PC-9 (cell line): ENCODE data around the gene ROR2. TPM values are rescaled to one million over a fixed set of nuclear protein-coding genes. Genes with fewer than 3 reads are reported as not detected.
"Not testable (repeated sequence)": the region's sequence is repeated elsewhere in the genome, so short reads cannot be mapped to it uniquely, and the experiment has no call there.

Experiments
- BruUV-seq: library from RNA; stranded (reverse); fragments of 400-500 nt; replicated peaks from 2 replicates; lab custom pipeline; 2021; lab: Mats Ljungman, UMichigan
- CTCF ChIA-PET: fragments of 300-600 bp; sonication (Branson Sonifier 250); formaldehyde crosslinking; loops from one replicate; lab custom pipeline; 2022; ENCODE audit warnings: antibody characterized with exemption; lab: Charles Lee
- POLR2A ChIA-PET: fragments of 300-600 bp; sonication (Branson Sonifier 250); formaldehyde crosslinking; loops from one replicate; lab custom pipeline; 2022; ENCODE audit warnings: antibody characterized with exemption; ENCODE audit not compliant: unreplicated experiment; lab: Charles Lee
- DNase-seq, 2 experiments: peaks; one replicate each; pipeline versions ENCODE4 v3.0.0 to v3.0.0-alpha.2; 2015 to 2022; ENCODE audit warnings: mixed read lengths in 1 of 2
- H2AFZ ChIP-seq: fragments of 200-600 bp; sonication (generic); 2 replicates; pipeline ENCODE4 v1.8.1; 2017; ENCODE audit warnings: antibody characterized with exemption
- H3F3A ChIP-seq: fragments of 200-600 bp; sonication (generic); 2 replicates; pipeline ENCODE4 v1.8.1; 2017; ENCODE audit warnings: antibody characterized with exemption, mild to moderate bottlenecking, low read depth; ENCODE audit not compliant: insufficient read depth
- H3K27ac ChIP-seq: fragments of 200-600 bp; sonication (generic); 2 replicates; pipeline ENCODE4 v1.6.1; 2016; ENCODE audit warnings: mixed run types
- H3K27me3 ChIP-seq: fragments of 200-600 bp; sonication (generic); 2 replicates; pipeline ENCODE4 v1.6.1; 2016; ENCODE audit warnings: low read depth, mixed run types; ENCODE audit not compliant: insufficient read depth
- H3K36me3 ChIP-seq: fragments of 200-600 bp; sonication (generic); 2 replicates; pipeline ENCODE4 v1.6.1; 2016; ENCODE audit warnings: low read depth, mixed run types
- H3K4me1 ChIP-seq: fragments of 200-600 bp; sonication (generic); replicated peaks from 2 replicates; pipeline ENCODE4 v1.6.1; 2016; ENCODE audit warnings: mixed run types; ENCODE audit not compliant: insufficient read depth
- H3K4me2 ChIP-seq: fragments of 200-600 bp; sonication (generic); 2 replicates; pipeline ENCODE4 v1.6.1; 2017; ENCODE audit warnings: mixed run types
- H3K4me3 ChIP-seq: fragments of 200-600 bp; sonication (generic); 2 replicates; pipeline ENCODE4 v1.6.1; 2016; ENCODE audit warnings: mixed run types
- H3K79me2 ChIP-seq: fragments of 200-600 bp; sonication (generic); 2 replicates; pipeline ENCODE4 v1.6.1; 2017; ENCODE audit warnings: low read depth, mixed run types
- H3K9me2 ChIP-seq: fragments of 200-600 bp; sonication (generic); 2 replicates; pipeline ENCODE4 v1.8.1; 2017; ENCODE audit warnings: mild to moderate bottlenecking; ENCODE audit not compliant: insufficient read depth
- H3K9me3 ChIP-seq: fragments of 200-600 bp; sonication (generic); 2 replicates; pipeline ENCODE4 v1.8.1; 2016; ENCODE audit warnings: low read depth; ENCODE audit not compliant: insufficient read depth
- H4K20me1 ChIP-seq: fragments of 200-600 bp; sonication (generic); 2 replicates; pipeline ENCODE4 v1.8.1; 2017; ENCODE audit not compliant: insufficient read depth
- CTCF ChIP-seq: fragments of 200-600 bp; sonication (generic); conservative IDR thresholded peaks from 2 replicates; pipeline ENCODE4 v1.6.1; 2017; ENCODE audit warnings: mixed run types, antibody characterized with exemption, mild to moderate bottlenecking, moderate library complexity
- EZH2 ChIP-seq: fragments of 200-600 bp; sonication (generic); IDR thresholded peaks from 2 replicates; pipeline ENCODE4 v1.8.0; 2017; ENCODE audit warnings: antibody characterized with exemption, low read depth
- intact Hi-C: fragments of 100-400 bp; cut with micrococcal nuclease; formaldehyde crosslinking; loops from one replicate; pipeline ENCODE4 v1.10.0; 2022; ENCODE audit not compliant: unreplicated experiment
- total RNA-seq: library from RNA; stranded (reverse); gene quantifications from 2 replicates; pipeline ENCODE4 v1.2.3, GENCODE V29; 2021

The ROR2 gene
- total RNA-seq, 1 experiment from 2014 or later = not detected

- Histone ChIP-seq H3K4me1 (no peaks in the 10 kb centered on the region), H3K4me3 (no peak overlapping the region), H3F3A (no peaks in the 10 kb centered on the region), H3K27me3 (no peaks in the 10 kb centered on the region), H2AFZ (no peak overlapping the region), H3K79me2 (no peaks in the 10 kb centered on the region), H3K4me2 (no peak overlapping the region), H3K9me2 (no peaks in the 10 kb centered on the region), H3K36me3 (no peaks in the 10 kb centered on the region), H3K9me3 (0 out of 2 replicates have a peak, but pooled peaks cover 3% of the 10 kb centered on the region), H4K20me1 (no peaks in the 10 kb centered on the region), H3K27ac (no peak overlapping the region)
- POLR2A ChIA-PET = no interaction called here
- CTCF ChIA-PET = no interaction called here
- TF ChIP-seq CTCF (no peak), EZH2 (no peak)
- intact Hi-C loops = no loop called here
- no TSS peak for BruUV-seq
- no peak for DNase-seq
Measured at GRCh38 chr9:91517801-91518200, 432.2 kb downstream of the ROR2 start.

DNA sequence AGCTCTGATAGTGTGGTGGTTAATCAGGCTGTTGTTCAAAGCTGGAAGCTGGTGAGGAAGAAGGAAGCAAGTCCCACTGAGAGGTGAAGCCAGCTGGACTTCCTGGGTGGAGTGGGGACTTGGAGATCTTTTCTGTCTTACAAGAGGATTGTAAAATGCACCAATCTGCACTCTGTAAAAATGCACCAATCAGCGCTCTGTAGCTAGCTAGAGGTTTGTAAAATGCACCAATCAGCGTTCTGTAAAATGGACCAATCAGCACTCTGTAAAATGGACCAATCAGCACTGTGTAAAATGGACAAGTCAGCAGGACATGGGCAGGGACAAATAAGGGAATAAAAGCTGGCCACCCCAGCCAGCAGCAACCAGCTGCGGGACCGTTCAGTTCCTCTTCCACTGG lies 432.7 kb downstream of the ROR2 start:
- BruUV-seq, H3K27ac ChIP-seq, H3K9me2 ChIP-seq, H3F3A ChIP-seq, CTCF ChIA-PET, H3K4me2 ChIP-seq, intact Hi-C loops, H2AFZ ChIP-seq, H3K36me3 ChIP-seq, H3K4me1 ChIP-seq, H3K9me3 ChIP-seq, DNase-seq, POLR2A ChIA-PET, H3K79me2 ChIP-seq, H3K27me3 ChIP-seq, H3K4me3 ChIP-seq, H4K20me1 ChIP-seq: not testable (repeated sequence)

DNA sequence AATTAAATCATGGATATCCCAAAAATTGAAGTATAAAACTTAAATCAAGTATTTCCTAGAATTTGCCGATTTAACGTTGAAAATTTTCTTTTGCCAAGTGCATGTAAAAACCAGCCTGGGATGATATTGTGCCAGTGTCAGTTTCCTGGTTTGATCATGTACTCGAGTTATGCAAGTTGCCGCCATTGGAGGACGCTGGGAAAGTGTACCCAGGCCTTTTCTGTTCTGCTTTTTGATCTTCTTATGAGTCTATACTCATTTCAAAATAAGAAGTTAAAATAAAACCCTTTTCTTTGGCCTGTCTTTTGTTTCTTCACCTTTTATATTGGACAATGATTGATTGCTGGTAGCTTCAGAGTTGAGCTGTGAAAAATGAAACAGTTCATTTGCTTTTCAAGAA lies 433.3 kb downstream of the ROR2 start:
- H3K79me2 ChIP-seq = no peaks in the 10 kb centered on the region

More for the DNA sequence above, 433.3 kb downstream of the ROR2 start:
- no peak overlapping the region for H3K4me3 ChIP-seq
- no peak overlapping the region for H3K4me2 ChIP-seq
- no peaks in the 10 kb centered on the region for H3K36me3 ChIP-seq
- H4K20me1 ChIP-seq = no peaks in the 10 kb centered on the region
- H3F3A ChIP-seq = no peaks in the 10 kb centered on the region
- no peaks in the 10 kb centered on the region for H3K4me1 ChIP-seq
- 0 out of 2 replicates have a peak, but pooled peaks cover 3% of the 10 kb centered on the region for H3K9me3 ChIP-seq
- no peaks in the 10 kb centered on the region for H3K27me3 ChIP-seq
- POLR2A ChIA-PET = no interaction called here
- intact Hi-C loops = no loop called here
- H2AFZ ChIP-seq = no peak overlapping the region
- no peak for TF ChIP-seq CTCF
- TF ChIP-seq EZH2 = no peak
- no peak for DNase-seq
- no peaks in the 10 kb centered on the region for H3K9me2 ChIP-seq
- no peak overlapping the region for H3K27ac ChIP-seq
- CTCF ChIA-PET = no interaction called here
- BruUV-seq = no TSS peak
